ENCODE measurements around the gene NPC1. TPM values are rescaled to one million over a fixed set of nuclear protein-coding genes. Genes with fewer than 3 reads are reported as not detected.

The NPC1 gene
- total RNA-seq, 1 donor from 2014 or later: 13.3 TPM

GRCh38 chr18:23551978-23552377, 34.3 kb downstream of the NPC1 start:
- DNase-seq (ENCODE audit: low spot score) (no peak), ATAC-seq (no peak)

- ATAC-seq (no peak), DNase-seq (ENCODE audit: low spot score) (no peak)
Observed at GRCh38 chr18:23550898-23551297, 35.4 kb downstream of the NPC1 start.

- ATAC-seq: no peak
- no peak for DNase-seq (ENCODE audit: low spot score)
Observed at GRCh38 chr18:23548719-23549118, 37.6 kb downstream of the NPC1 start.

GRCh38 chr18:23548275-23548674, 38.0 kb downstream of the NPC1 start:
- no peak for DNase-seq (ENCODE audit: low spot score)
- no peak for ATAC-seq

GRCh38 chr18:23547846-23548245, 38.5 kb downstream of the NPC1 start:
- no peak for DNase-seq (ENCODE audit: low spot score)
- ATAC-seq: no peak

GRCh38 chr18:23547306-23547705, 39.0 kb downstream of the NPC1 start:
- ATAC-seq: no peak
- no peak for DNase-seq (ENCODE audit: low spot score)

GRCh38 chr18:23545247-23545789, 41.0 kb downstream of the NPC1 start:
- peak; percentile 89 for ATAC-seq
- peak; percentile 65 for DNase-seq (ENCODE audit: low spot score)

GRCh38 chr18:23542461-23542860, 43.8 kb downstream of the NPC1 start:
- ATAC-seq (no peak), DNase-seq (ENCODE audit: low spot score) (no peak)

- DNase-seq (ENCODE audit: low spot score): no peak
- ATAC-seq: no peak
Observed at GRCh38 chr18:23541349-23542093, 44.8 kb downstream of the NPC1 start.

GRCh38 chr18:23540867-23541266, 45.4 kb downstream of the NPC1 start:
- ATAC-seq: no peak
- no peak for DNase-seq (ENCODE audit: low spot score)

GRCh38 chr18:23539911-23540525, 46.3 kb downstream of the NPC1 start:
- no peak for DNase-seq (ENCODE audit: low spot score)
- ATAC-seq: no peak

- DNase-seq (ENCODE audit: low spot score) (no peak), ATAC-seq (no peak)
Observed at GRCh38 chr18:23539296-23539695, 47.0 kb downstream of the NPC1 start.

GRCh38 chr18:23538870-23539269, 47.4 kb downstream of the NPC1 start:
- DNase-seq (ENCODE audit: low spot score) (peak; percentile 56), ATAC-seq (peak; percentile 73)

GRCh38 chr18:23538001-23538400, 48.3 kb downstream of the NPC1 start:
- no peak for DNase-seq (ENCODE audit: low spot score)
- ATAC-seq: no peak

GRCh38 chr18:23537274-23537673, 49.0 kb downstream of the NPC1 start:
- ATAC-seq: peak; percentile 88
- peak; percentile 71 for DNase-seq (ENCODE audit: low spot score)

GRCh38 chr18:23536204-23536603, 50.1 kb downstream of the NPC1 start:
- ATAC-seq (no peak), DNase-seq (ENCODE audit: low spot score) (no peak)

- ATAC-seq (no peak), DNase-seq (ENCODE audit: low spot score) (no peak)
Observed at GRCh38 chr18:23534276-23534675, 52.0 kb downstream of the NPC1 start.

- ATAC-seq (no peak), DNase-seq (ENCODE audit: low spot score) (no peak)
Observed at GRCh38 chr18:23532848-23533247, 53.5 kb downstream of the NPC1 start.

- ATAC-seq (peak; percentile 35), DNase-seq (ENCODE audit: low spot score) (no peak)
Observed at GRCh38 chr18:23531912-23532311, 54.4 kb downstream of the NPC1 start.

GRCh38 chr18:23530195-23530594, 56.1 kb downstream of the NPC1 start:
- ATAC-seq (peak; percentile 67), DNase-seq (ENCODE audit: low spot score) (no peak)

- ATAC-seq (no peak), DNase-seq (ENCODE audit: low spot score) (no peak)
Observed at GRCh38 chr18:23529604-23530003, 56.7 kb downstream of the NPC1 start.
